Heart left ventricle (tissue), 13 donors: Measurements from ENCODE around the gene PLCL1.

Experiments used
- CTCF ChIP-seq, 12 donors: fragments of 200-600 bp; sonication (generic) in 4 of 12; IDR thresholded peaks; one replicate each; pipeline versions ENCODE4 v1.5.0 to v1.8.0; 2018 to 2022; ENCODE audit warnings: antibody characterized with exemption in 12 of 12, mild to moderate bottlenecking in 5 of 12
- POLR2A ChIP-seq, 2 donors: fragments of 450-650 bp; IDR thresholded peaks; one replicate each; pipeline ENCODE4 v1.6.1; 2017; ENCODE audit warnings: antibody characterized with exemption in 2 of 2, mild to moderate bottlenecking in 2 of 2, moderate library complexity in 2 of 2
- donor health status: ischemic (EF 13 %, LVEDD 7.1; RV severe dilation, severe dysfunction).
- donor health status: DM: no; HTN: yes; CAD: no.
- donor health status: DM: no; HTN: no; CAD: no.
- donor health status: ischemic (EF 25% LVEDD 6.9; RV normal size, moderate dysfunction).
- donor health status: ischemic (EF 25% LVEDD 5.7; RV mildly dilated, moderate dysfunction).
- donor health status: ischemic (EF 35%, LVEDD 5.7; RV mildly dilated, moderate dysfunction).
- donor health status: nonischemic (EF 11% LVEDD 7.7; RV severe dilation, severe dysfunction).
- donor health status: DM: yes; HTN: yes; CAD: no.
- donor health status: PGD.
- donor health status: ischemic (EF 29% LVEDD 5.4; RV normal size, mild dysfunction).
- donor health status: nonischemic (EF 23%, LVEDD 6.1; RV moderate dilation, normal function).

GRCh38 chr2:198059800-198060199 is 255.4 kb downstream of the PLCL1 start:
- TF ChIP-seq CTCF (IDR thresholded peaks at IDR 0.05) = no peak
- TF ChIP-seq POLR2A (IDR thresholded peaks at IDR 0.05) = no peak
